ENCODE data around the gene PYGO2. TPM values are rescaled to one million over a fixed set of nuclear protein-coding genes. Genes with fewer than 3 reads are reported as not detected.

Gene PYGO2
- total RNA-seq, 1 donor from 2014 or later: 29.2 TPM

GRCh38 chr1:154953611-154954038, 8.0 kb downstream of the PYGO2 start:
- H3K9me3 Mint-ChIP-seq (ENCODE audit: unreplicated experiment): no peaks in the 10 kb centered on the region
- H3K27me3 Mint-ChIP-seq (ENCODE audit: unreplicated experiment): no peaks in the 10 kb centered on the region
- no peak overlapping the region for H3K27ac Mint-ChIP-seq (ENCODE audit: unreplicated experiment)
- no peak for TF ChIP-seq CTCF (IDR thresholded peaks at IDR 0.05)
- DNase-seq (ENCODE audit: extremely low spot score, unreplicated experiment): no peak
- H3K36me3 Mint-ChIP-seq (ENCODE audit: unreplicated experiment): peaks cover 15% of the 10 kb centered on the region
- H3K4me3 Mint-ChIP-seq (ENCODE audit: unreplicated experiment): no peak overlapping the region
- H3K4me1 Mint-ChIP-seq (ENCODE audit: unreplicated experiment): peaks cover 46% of the 10 kb centered on the region

GRCh38 chr1:154952664-154953063, 8.9 kb downstream of the PYGO2 start:
- Mint-ChIP-seq H3K4me3 (ENCODE audit: unreplicated experiment) (no peak overlapping the region), H3K27ac (ENCODE audit: unreplicated experiment) (no peak overlapping the region), H3K4me1 (ENCODE audit: unreplicated experiment) (peaks cover 44% of the 10 kb centered on the region), H3K9me3 (ENCODE audit: unreplicated experiment) (no peaks in the 10 kb centered on the region), H3K36me3 (ENCODE audit: unreplicated experiment) (peaks cover 14% of the 10 kb centered on the region), H3K27me3 (ENCODE audit: unreplicated experiment) (no peaks in the 10 kb centered on the region)
- no peak for DNase-seq (ENCODE audit: extremely low spot score, unreplicated experiment)
- no peak for TF ChIP-seq CTCF (IDR thresholded peaks at IDR 0.05)

- Mint-ChIP-seq H3K4me1 (ENCODE audit: unreplicated experiment) (peaks cover 40% of the 10 kb centered on the region), H3K4me3 (ENCODE audit: unreplicated experiment) (no peak overlapping the region)
Observed at GRCh38 chr1:154951901-154952657, 9.5 kb downstream of the PYGO2 start.

GRCh38 chr1:154948079-154948478, 13.5 kb downstream of the PYGO2 start:
- no peak for DNase-seq (ENCODE audit: extremely low spot score, unreplicated experiment)
- no peak for TF ChIP-seq CTCF (IDR thresholded peaks at IDR 0.05)
- Mint-ChIP-seq H3K27me3 (ENCODE audit: unreplicated experiment) (no peaks in the 10 kb centered on the region), H3K36me3 (ENCODE audit: unreplicated experiment) (peaks cover 16% of the 10 kb centered on the region), H3K9me3 (ENCODE audit: unreplicated experiment) (no peaks in the 10 kb centered on the region), H3K27ac (ENCODE audit: unreplicated experiment) (no peak overlapping the region), H3K4me3 (ENCODE audit: unreplicated experiment) (no peak overlapping the region), H3K4me1 (ENCODE audit: unreplicated experiment) (peaks cover 13% of the 10 kb centered on the region)

More at GRCh38 chr1:154951901-154952657, 9.5 kb downstream of the PYGO2 start:
- no peaks in the 10 kb centered on the region for H3K9me3 Mint-ChIP-seq (ENCODE audit: unreplicated experiment)
- DNase-seq (ENCODE audit: extremely low spot score, unreplicated experiment): no peak
- no peaks in the 10 kb centered on the region for H3K27me3 Mint-ChIP-seq (ENCODE audit: unreplicated experiment)
- no peak overlapping the region for H3K27ac Mint-ChIP-seq (ENCODE audit: unreplicated experiment)
- no peak for TF ChIP-seq CTCF (IDR thresholded peaks at IDR 0.05)
- peaks cover 14% of the 10 kb centered on the region for H3K36me3 Mint-ChIP-seq (ENCODE audit: unreplicated experiment)

GRCh38 chr1:154945962-154946850, 15.4 kb downstream of the PYGO2 start:
- TF ChIP-seq CTCF (IDR thresholded peaks at IDR 0.05): no peak
- Mint-ChIP-seq H3K27ac (ENCODE audit: unreplicated experiment) (no peak overlapping the region), H3K27me3 (ENCODE audit: unreplicated experiment) (no peaks in the 10 kb centered on the region), H3K4me3 (ENCODE audit: unreplicated experiment) (no peak overlapping the region), H3K36me3 (ENCODE audit: unreplicated experiment) (peaks cover 14% of the 10 kb centered on the region), H3K9me3 (ENCODE audit: unreplicated experiment) (no peaks in the 10 kb centered on the region), H3K4me1 (ENCODE audit: unreplicated experiment) (no peaks in the 10 kb centered on the region)
- DNase-seq (ENCODE audit: extremely low spot score, unreplicated experiment): no peak
